ENCODE measurements around the gene BCAS3. TPM values are rescaled to one million over a fixed set of nuclear protein-coding genes. Genes with fewer than 3 reads are reported as not detected.

BCAS3 gene
- polyA plus RNA-seq, 3 donors = 10.3 to 19.1 (median 14.7) TPM

- Mint-ChIP-seq H3K4me1 (peaks cover 46% of the 10 kb centered on the region), H3K27me3 (ENCODE audit: low read depth in 3 of 3) (peaks cover 91 to 98% (median 94%) of the 10 kb centered on the region in 3 donors), H3K36me3 (peaks cover 14 to 16% of the 10 kb centered on the region in 2 donors), H3K4me3 (peak overlapping the region in 1 of 2 donors; percentile 71), H3K27ac (no peak overlapping the region), H3K9me3 (peaks cover 0 to 40% (median 22%) of the 10 kb centered on the region in 7 donors)
- TF ChIP-seq CTCF (IDR thresholded peaks at IDR 0.05) = no peak
- no peak overlapping the region for H3K4me2 ChIP-seq (replicated peaks; ENCODE audit: extremely low read depth, low read length, poor library complexity, severe bottlenecking)
- no peak overlapping the region for H3K9ac ChIP-seq (ENCODE audit: insufficient read depth, low read length, poor library complexity, severe bottlenecking)
- H3K27ac ChIP-seq (ENCODE audit: low read depth in 1 of 2, low read length in 2 of 2) = no peak overlapping the region
- WGBS (ENCODE audit: insufficient coverage) = 12% methylated on average over 28 of the region's 37 CpGs
- H3K36me3 ChIP-seq (replicated peaks in 1 of 2; ENCODE audit: control insufficient read depth in 1 of 2, insufficient read depth in 2 of 2, low read length in 2 of 2) = no peaks in the 10 kb centered on the region
- peaks cover 21 to 49% of the 10 kb centered on the region in 2 donors for H3K9me3 ChIP-seq (replicated peaks in 1 of 2; ENCODE audit: control insufficient read depth in 1 of 2, insufficient read depth in 1 of 2, low read length in 2 of 2)
- H3K4me1 ChIP-seq (ENCODE audit: control insufficient read depth in 1 of 2, insufficient read depth in 2 of 2, low read length in 2 of 2) = peaks cover 39 to 44% of the 10 kb centered on the region in 2 donors
- H2AFZ ChIP-seq (ENCODE audit: insufficient read depth, low read depth, low read length, poor library complexity, severe bottlenecking) = no peak overlapping the region
- DNase-seq = no peak
- peaks cover 91 to 98% of the 10 kb centered on the region in 2 donors for H3K27me3 ChIP-seq (ENCODE audit: control insufficient read depth in 2 of 2, insufficient read depth in 2 of 2, low read length in 2 of 2)
- intact Hi-C loops (cut with micrococcal nuclease) = no loop called here
- H3K79me2 ChIP-seq (ENCODE audit: insufficient read depth, low read length) = no peaks in the 10 kb centered on the region
- no peak overlapping the region for H3K4me3 ChIP-seq (replicated peaks in 1 of 3; ENCODE audit: low read depth in 2 of 3, low read length in 3 of 3)
- H4K20me1 ChIP-seq (ENCODE audit: insufficient read depth, low read length) = peaks cover 5% of the 10 kb centered on the region
Observed at GRCh38 chr17:61405686-61406536, 728.3 kb downstream of the BCAS3 start.

- peaks cover 89 to 97% (median 92%) of the 10 kb centered on the region in 3 donors for H3K27me3 Mint-ChIP-seq (ENCODE audit: low read depth in 3 of 3)
- H3K9ac ChIP-seq (ENCODE audit: insufficient read depth, low read length, poor library complexity, severe bottlenecking) = no peak overlapping the region
- H3K4me3 Mint-ChIP-seq = peak overlapping the region in 1 of 2 donors; percentile 71
- H3K27ac ChIP-seq (ENCODE audit: low read depth in 1 of 2, low read length in 2 of 2) = no peak overlapping the region
- H3K4me1 ChIP-seq (ENCODE audit: control insufficient read depth in 1 of 2, insufficient read depth in 2 of 2, low read length in 2 of 2) = peaks cover 45 to 50% of the 10 kb centered on the region in 2 donors
- H3K4me1 Mint-ChIP-seq = peaks cover 44% of the 10 kb centered on the region
- no peak for TF ChIP-seq CTCF (IDR thresholded peaks at IDR 0.05)
- no peak overlapping the region for H2AFZ ChIP-seq (ENCODE audit: insufficient read depth, low read depth, low read length, poor library complexity, severe bottlenecking)
- no peak overlapping the region for H3K4me3 ChIP-seq (replicated peaks in 1 of 3; ENCODE audit: low read depth in 2 of 3, low read length in 3 of 3)
- peaks cover 10 to 12% of the 10 kb centered on the region in 2 donors for H3K36me3 Mint-ChIP-seq
- peaks cover 5% of the 10 kb centered on the region for H4K20me1 ChIP-seq (ENCODE audit: insufficient read depth, low read length)
- no peak overlapping the region for H3K27ac Mint-ChIP-seq
- H3K79me2 ChIP-seq (ENCODE audit: insufficient read depth, low read length) = no peaks in the 10 kb centered on the region
- H3K9me3 ChIP-seq (replicated peaks in 1 of 2; ENCODE audit: control insufficient read depth in 1 of 2, insufficient read depth in 1 of 2, low read length in 2 of 2) = peaks cover 27 to 43% of the 10 kb centered on the region in 2 donors
- intact Hi-C loops (cut with micrococcal nuclease) = no loop called here
- no peaks in the 10 kb centered on the region for H3K36me3 ChIP-seq (replicated peaks in 1 of 2; ENCODE audit: control insufficient read depth in 1 of 2, insufficient read depth in 2 of 2, low read length in 2 of 2)
- peaks cover 90 to 98% of the 10 kb centered on the region in 2 donors for H3K27me3 ChIP-seq (ENCODE audit: control insufficient read depth in 2 of 2, insufficient read depth in 2 of 2, low read length in 2 of 2)
- no peak for DNase-seq
- H3K9me3 Mint-ChIP-seq = peaks cover 0 to 40% (median 24%) of the 10 kb centered on the region in 7 donors
- WGBS (ENCODE audit: insufficient coverage) = no CpG with 5 or more reads among the region's 1 CpG
- H3K4me2 ChIP-seq (replicated peaks; ENCODE audit: extremely low read depth, low read length, poor library complexity, severe bottlenecking) = no peak overlapping the region
Observed at GRCh38 chr17:61406537-61406845, 728.8 kb downstream of the BCAS3 start.

Measured in CD14-positive monocyte (primary cell).